ENCODE measurements around the gene EVI5.
"Not testable (repeated sequence)": the region's sequence is repeated elsewhere in the genome, so short reads cannot be mapped to it uniquely, and the experiment has no call there.

GRCh38 chr1:92532371-92532770, 252.5 kb downstream of the EVI5 start:
- not testable (repeated sequence) for TF ChIP-seq CTCF (IDR thresholded peaks at IDR 0.05; ENCODE audit: insufficient read depth, low read depth, low read length); EZH2 (IDR thresholded peaks at IDR 0.05; ENCODE audit: insufficient read depth, low read length)
